Activated T-cell treated with anti-CD3 and anti-CD28 coated beads, Interleukin-2, amount 50 U/mL, for 48 hours (primary cell): ENCODE results near the gene FBXO46.

Experiments
- DNase-seq, 2 experiments: peaks; one replicate each; pipeline ENCODE4 v3.0.0-alpha.2; 2020

FBXO46 gene, protein sequence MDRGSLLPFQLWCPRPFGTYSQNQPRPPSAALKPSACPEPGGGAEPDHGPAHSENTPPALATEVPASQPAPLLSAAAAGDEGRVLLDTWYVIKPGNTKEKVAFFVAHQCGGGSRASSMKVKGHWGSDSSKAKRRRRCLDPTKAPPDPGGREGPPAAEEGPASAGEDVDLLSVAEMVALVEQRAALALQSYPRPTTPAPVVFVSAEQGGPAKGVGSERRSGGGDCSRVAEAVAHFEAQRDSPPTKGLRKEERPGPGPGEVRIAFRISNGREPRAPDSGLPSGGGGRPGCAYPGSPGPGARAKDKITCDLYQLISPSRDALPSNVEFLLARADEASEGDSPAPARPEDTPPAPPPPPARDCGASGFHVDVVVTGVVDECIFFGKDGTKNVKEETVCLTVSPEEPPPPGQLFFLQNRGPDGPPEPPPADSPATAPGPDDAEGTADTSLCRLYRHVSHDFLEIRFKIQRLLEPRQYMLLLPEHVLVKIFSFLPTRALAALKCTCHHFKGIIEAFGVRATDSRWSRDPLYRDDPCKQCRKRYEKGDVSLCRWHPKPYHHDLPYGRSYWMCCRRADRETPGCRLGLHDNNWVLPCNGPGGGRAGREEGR

DNA sequence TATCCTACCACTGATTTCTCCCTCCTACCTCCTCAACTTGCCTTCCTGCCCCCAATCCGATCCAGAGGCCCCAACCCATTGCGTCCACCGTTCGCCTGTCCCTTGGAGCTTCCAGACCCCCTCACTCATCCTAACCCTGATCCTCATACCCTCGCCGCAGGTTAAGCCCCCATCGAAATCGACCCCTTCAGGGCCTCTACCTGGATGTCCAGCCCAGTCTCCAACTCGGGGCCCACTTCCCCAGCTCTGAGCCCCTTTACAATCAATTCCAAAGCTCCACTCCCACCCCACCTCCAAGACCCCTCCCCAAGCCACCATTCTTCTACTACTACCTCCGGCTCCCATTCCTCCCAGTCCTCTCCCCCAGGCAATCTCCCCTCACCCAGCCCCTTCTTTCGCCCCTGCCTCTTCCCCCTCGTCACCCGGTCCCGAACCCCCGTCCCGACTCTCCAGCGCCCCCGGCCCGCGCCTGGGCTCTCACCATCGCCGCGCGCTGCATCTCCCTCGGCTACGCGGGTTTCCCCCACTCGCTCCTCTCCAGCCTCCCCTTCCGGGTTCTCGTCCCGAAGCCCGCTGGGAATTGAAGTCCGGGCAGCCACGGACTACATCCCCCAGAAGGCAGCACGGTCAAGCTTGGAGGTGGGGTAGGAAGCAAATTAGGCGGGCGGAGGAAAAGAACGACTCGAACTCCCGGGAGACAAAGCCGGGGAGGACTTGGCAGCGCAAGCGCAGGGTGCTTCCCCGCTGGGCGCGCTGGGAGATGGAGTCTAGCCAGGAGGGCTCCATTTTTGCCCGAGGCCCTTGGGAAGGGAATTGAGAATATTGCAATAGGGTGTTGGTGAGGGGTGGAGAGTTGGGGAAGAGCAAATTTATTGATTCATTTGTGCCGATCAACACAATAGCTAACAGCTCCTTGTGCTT lies at the start of gene FBXO46:
Gene FBXO46 (minus strand): TSS at position 529 of the 921 bp plus-strand sequence. CDS start 17,401 bp downstream, outside the sequence.
- DNase-seq: peak; percentile 94 to 95

DNA sequence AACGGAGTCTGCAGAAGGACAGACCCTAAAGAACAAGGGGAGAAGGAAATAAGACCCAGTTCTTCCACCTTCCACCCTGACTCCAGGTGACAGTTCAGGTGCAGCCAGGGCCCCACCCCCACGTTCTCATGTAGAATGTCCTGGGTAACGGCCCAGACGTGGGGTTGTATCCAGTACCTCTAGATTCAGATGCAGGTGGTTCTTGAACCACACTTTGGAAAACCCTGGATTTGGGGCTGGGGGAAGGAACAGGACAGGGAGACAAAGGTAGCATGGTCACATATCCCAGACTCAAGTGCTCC lies 49.4 kb upstream of the FBXO46 start:
- no peak for DNase-seq

DNA sequence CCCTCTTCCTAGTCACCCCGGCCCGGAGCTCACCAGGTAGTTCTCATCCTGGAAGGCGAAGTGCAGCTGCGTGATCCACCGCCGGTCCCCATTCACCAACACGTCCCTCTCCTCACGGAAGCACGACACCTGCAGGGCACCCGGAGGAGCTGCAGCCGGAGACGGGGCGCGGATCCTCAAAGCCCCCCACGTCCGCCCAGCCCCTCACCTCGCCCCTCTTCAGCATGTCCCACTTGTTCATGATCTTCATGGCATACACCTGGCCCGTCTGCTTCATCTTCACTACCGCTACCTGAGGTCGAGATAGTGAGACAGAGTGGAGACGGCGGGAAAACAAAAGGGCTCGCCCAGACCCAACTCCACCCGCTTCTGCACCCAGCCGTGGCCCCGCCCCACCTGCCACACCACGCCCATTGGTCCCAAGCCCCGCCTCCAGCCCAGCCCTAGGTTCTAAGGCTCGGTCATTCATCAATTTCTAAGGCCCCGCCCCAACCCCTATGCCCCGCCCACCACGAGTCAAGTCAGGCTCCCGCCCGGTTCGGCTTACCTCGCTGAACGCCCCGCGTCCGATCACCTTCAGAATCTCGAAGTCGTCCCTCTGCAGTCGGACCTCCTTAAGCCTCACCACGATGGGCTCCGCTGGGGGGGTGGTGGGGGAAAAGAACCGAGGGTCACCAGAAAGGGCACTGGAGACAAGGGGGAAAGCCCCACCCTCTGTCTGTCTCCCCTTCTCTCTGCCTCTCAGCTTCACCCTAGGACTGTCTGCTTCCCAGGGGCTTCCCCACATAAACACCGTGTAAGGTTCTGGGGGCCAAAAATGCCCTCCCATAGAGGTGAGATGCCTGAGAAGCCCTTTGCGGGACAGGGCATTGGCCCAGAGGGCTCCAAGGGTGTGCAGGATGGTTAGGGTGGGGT lies 48.8 kb upstream of the FBXO46 start:
- DNase-seq: peak; percentile 99

DNA sequence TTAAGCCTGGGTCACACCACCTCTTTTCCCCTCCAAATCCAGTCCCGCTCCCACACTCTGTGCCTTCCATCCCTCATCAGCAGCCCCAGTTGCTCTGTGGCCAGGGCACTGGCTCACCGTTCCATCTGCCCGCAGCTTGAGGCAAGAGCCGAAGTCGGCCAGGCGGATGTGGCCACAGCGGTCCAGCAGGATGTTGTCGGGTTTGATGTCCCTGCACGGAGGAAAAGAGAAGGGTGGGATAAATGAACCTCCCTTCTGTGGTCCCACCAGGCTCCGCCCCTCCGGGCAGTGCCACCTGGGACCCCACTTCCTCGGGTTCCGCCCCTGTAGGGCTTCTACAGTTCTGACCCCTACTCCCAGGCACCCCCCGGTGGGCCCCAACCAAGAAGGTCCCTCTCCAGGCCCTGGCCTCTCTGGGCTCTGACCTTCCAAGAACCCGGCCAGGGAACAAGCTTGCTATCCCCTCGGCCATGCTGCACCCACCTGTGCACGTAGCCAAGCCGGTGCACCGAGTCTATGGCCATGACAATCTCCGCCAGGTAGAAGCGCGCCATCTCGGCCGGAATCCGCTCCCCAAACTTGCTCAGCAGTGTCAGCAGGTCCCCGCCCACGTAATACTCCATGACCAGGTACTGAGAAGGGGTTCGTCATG lies 47.4 kb upstream of the FBXO46 start:
- no peak for DNase-seq

DNA sequence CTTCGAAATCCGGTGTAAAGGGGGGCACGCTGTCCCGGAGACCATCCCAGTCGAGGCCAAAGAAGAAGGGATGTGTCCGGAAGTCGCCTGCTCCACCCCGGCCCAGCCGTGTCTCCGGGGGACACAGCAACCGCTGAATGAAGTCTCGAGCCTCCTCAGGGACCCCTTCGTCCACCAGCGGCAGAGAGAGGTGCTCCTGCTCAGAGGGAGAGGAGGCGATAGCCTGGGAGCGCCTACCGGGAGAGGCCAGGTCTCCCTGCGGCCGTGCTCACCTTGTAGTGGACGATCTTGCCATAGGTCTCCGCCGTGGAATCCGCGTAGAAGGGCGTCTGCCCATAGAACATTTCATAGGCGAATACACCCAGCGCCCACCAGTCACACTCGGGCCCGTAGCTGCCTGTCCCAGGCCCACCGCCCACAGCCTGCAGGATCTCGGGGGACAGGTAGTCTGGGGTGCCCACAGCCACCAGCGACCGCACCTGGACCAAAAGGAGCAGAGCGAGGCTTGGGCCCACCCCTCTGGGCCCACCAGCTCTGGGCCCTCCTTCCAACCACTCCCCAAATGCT lies 46.8 kb upstream of the FBXO46 start:
- no peak for DNase-seq

DNA sequence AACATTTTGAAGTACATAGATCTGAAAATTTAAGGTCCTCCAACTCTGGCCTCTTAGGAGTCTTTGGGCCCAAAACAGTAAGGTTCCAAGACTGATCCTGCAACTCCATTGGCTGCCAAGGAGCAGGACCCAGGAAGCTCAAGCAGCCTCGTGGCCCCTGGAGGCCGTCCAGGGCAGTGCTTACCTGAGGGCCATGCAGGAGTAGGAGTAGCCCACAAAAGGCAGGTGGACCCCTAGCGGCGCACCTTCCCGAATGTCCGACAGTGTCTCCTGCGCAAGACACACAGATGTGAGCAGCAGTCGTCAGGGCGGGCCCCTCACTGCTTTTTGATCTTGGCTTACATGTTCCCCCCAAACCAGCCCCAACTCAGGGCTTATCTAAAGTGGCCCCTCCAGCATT lies 44.1 kb upstream of the FBXO46 start:
- DNase-seq: no peak

DNA sequence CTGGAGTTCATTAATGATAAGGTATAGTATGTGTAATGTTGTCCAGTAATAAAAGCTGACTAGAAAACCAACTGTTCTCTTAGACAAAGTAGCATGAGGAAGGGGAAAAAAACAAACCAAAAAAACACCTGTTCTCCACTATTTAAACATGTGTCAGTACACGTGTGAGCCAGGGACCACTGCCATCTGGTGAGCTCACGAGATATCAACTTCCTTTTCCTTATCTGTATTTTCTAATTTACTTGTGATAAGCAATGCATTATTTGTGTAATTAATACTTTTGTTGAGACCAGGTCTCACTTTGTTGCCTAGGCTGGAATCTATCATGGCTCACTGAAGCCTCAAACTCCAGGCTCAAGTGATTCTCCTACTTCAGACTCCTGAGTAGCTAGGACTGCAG lies 42.7 kb upstream of the FBXO46 start:
- DNase-seq: no peak

DNA sequence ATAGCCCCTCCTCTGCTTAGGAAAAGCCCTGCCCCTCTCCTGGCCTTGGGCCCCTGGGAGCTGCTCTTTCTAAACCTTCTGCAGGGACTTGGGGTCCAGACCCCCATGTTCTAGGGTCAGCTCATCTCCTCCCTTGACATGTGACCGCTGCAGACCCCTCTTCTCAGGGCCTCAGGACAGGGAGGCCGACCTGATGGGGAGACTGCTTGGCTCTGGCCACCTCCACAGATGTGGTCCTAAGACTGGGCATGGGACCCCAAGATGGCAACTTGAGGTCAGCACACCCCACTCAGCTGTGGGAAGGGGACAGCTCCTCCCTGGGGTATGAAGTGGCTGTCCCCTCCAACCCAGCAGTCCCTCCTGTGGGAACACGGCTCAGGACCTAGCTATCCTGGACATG lies 42.2 kb upstream of the FBXO46 start:
- DNase-seq: no peak

DNA sequence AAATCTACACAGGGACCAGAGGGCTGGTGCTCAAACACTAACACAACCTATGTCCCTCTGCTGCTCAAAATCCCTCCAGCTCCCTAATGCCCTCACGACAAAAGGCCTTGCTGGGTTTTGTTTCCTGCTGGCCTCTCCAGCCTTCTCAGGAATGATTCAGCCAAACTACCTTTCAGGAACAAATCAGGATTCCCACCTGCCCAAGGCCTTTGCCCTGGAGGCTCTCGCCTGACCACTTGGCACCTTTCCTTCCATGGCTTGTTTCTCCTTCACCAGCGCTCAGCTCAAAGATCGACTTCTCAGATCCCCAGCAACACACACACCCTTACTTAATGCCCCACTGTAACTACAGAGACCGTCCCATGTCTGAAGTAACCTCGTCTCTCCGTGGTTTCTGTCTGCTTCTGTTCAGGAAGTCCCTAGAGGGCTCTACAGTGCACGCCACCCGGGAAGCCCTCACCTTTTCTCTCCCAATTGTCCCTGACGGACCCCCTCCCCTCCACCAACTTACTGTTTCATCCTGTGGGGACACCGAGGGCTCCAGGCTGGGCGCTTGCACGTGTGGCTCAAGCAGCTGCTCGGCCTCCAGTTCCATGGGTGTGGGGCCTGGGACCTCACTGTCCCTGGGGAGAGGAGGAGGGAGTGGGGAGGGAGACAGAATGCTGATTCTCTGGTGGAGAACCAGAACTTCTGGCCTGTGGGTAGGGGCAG lies 41.6 kb upstream of the FBXO46 start:
- DNase-seq: no peak

DNA sequence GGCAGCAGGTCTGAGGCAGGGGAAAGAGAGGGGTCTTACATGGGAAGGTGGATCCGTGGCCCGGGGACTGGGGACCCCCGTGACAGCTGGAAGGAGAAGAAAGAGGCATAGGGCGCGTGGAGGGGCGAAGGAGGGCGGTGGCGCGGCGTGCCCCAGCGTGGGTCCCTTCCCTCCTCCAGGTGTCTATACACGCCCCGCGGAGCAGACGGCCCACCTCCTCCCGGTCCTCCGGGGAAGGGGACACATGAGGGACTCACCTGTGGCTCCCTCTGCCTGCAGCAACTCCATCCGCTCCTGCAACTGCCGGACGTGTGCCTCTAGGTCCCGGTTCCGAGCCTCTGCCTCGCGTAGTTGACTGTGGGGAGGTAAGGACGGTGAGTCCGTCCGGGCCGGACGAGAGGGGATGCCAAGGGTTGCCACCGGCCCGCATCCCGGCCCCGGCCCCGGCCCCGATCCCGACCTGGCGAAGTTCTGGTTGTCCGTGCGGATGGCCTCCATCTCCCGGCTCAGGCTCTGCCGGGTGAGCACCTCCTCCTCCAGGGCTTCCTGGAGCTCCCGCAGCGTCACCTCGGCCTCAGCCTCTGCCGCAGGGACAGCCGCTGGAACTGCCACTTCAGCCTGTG lies 40.7 kb upstream of the FBXO46 start:
- no peak for DNase-seq

DNA sequence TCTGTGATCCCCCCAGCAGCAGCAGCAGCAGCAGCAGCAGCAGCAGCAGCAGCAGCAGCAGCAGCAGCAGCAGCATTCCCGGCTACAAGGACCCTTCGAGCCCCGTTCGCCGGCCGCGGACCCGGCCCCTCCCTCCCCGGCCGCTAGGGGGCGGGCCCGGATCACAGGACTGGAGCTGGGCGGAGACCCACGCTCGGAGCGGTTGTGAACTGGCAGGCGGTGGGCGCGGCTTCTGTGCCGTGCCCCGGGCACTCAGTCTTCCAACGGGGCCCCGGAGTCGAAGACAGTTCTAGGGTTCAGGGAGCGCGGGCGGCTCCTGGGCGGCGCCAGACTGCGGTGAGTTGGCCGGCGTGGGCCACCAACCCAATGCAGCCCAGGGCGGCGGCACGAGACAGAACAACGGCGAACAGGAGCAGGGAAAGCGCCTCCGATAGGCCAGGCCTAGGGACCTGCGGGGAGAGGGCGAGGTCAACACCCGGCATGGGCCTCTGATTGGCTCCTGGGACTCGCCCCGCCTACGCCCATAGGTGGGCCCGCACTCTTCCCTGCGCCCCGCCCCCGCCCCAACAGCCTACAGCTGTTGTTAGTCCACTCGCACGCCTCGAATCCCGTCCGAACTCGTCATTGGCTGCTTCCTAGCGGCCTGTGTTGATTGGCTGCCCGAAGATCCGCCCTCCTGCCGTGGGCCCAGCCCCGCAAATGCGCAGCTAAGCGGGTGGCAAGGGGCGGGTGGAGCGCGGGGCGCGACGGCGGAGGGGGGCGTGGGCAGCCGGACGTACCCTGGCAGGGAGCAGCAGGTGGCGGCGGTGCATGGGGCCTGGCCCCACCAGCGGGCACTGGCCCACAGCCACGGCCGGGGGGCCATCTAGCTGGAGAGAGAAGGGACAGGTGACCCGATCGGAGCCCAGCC lies 39.8 kb upstream of the FBXO46 start:
- DNase-seq: peak; percentile 94 to 95

DNA sequence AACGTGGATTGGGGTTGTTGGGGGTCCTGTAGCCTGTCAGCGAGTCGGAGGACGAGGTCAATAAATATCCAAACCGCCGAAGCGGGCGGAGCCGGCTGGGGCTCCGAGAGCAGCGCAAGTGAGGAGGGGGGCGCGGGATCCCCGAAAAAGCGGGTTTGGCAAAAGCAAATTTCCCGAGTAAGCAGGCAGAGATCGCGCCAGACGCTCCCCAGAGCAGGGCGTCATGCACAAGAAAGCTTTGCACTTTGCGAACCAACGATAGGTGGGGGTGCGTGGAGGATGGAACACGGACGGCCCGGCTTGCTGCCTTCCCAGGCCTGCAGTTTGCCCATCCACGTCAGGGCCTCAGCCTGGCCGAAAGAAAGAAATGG lies 39.1 kb upstream of the FBXO46 start:
- no peak for DNase-seq

DNA sequence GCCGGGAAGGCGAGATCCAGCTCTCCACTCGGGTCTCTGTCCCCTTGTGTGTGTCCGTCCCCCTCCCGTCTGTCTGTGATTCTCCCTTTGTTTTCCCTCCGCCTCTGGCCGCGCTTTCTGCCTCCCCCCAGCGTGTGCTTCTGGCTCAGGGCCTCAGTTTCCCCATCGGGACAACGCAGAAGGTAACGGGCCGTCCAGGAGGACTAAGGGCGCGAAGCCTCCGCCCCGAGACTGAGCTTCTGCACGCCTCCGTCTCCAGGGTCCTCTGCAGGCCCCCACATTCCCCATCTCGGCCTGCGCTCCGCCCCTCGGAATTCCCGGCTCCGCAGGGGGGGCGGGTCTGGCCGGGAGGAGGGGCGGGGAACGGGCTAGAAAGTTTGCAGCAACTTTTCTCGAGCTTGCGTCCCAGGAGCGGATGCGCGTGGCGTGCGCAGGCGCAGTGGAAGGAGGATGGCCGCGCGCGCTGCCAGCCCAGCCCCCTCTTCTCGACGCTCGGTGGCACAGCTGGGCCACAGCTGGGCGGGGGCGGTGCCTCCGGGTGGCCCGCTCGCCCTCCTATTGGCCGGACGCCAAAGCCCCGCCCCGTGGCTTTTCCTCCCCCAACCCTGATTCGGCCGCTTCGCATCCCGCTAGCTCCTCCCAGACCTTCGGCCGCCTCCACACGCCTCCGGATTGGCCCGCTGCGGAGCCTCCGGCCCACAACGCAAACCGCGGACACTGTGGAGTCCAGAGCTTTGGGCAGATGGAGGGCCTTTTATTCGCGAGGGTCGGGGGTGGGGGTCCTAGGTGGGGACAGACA lies 38.5 kb upstream of the FBXO46 start, which contains the start of gene SIX5:
Gene SIX5 (minus strand): TSS at position 269 of the 799 bp plus-strand sequence. CDS start 408 bp downstream, outside the sequence.
- DNase-seq: peak; percentile 97 to 98

DNA sequence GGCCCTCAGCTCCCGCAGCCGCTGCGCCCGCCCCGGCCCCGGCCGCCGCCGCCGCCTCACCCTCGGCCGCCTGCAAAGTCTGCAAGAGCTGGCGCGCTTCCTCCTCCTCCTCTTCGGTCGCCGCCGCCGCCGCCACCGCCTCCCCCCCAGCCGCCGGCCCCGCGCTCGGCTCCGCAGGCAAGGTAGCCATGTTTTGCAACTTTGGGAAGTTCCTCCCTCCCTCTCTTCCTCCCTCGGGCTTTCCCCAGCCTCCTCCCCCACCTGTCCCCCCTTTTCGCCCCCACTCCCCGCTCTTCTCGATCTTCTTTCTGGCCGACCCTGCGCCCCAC lies 37.9 kb upstream of the FBXO46 start:
- peak in 1 of 2 experiments; percentile 52 for DNase-seq

DNA sequence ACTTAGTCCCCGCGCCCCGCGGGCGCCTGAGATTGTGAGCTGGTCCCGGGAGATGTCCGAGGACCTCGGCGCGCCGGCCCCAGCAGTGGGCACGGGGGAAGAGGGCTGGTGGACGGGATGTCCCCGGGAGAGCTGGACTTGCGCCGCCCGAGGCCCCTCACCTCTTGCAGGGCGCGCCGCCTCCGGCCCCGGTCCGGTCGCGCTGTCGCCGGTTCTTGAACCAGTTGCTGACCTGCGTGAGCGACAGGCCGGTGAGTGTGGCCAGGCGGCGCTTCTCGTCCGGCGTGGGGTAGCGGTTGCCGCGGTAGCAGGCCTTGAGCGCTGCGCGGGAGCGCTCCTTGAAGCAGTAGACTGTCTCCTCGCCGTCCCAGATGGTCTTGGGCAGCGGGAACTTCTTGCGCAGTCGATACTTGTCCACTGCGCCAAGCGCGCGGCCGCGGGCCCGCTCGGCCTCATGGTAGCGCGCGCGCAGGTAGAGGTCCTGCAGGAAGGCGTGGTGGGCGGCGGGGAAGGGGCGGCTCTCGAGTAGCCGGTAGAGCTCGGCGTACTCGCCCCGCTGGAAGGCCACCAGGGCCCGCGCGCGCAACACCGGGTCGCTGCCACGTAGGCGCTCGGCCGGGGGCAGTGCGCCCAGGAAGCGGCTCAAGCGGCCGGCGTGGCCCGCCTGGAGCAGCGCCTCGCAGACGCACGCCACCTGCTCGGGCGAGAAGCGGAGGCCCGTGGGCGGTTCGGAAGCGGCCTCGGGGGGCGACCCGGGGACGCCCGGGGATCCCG lies 37.4 kb upstream of the FBXO46 start:
- peak; percentile 45 to 66 for DNase-seq

DNA sequence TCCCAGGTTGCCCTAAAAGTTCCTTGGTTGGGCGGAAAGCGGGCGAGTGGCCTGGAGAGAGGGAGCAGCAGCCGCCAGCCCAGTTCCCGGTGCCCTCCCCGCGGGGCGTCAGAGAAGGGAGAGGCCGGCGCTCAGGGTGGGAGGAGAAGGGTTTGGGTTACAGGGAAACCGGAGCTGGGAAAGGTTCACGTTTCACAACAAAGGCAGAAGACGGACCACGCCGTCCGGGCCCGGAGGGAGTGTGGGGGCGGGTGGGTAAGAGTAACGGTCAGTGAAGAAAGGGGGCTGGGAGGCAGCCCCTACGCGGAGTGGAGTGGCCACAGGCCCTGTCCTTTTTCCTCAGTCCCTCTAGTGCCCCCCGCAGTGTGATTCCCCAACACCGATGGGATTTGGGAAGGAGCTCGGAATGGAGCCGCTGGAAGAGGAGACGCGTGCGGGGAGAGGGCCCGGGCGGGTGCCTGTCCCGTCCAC lies 36.7 kb upstream of the FBXO46 start:
- DNase-seq: no peak

DNA sequence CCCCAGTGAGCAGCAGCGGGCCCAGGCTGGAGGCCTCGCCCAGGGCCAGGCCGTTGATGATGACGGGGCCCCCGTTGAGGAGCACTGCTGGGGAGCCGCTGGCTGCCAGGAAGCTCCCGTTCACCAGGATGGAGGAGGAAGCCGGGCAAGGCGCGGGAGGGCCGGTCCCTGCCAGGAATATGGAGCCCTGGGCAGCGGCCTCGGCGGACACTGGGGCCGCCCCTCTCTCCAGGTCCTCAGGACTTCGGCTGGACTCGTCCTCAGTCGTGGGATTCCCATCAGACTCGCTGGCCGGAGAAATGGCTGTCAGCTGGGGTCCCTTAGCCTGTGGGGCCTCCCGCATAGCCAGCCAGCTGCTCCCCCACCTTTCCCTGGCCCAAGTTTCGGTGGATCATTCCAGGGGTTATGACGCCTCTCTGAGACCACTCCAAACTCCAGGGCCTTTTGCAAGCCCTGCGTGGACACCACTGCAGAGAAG lies 36.2 kb upstream of the FBXO46 start:
- no peak for DNase-seq
